Measurements from ENCODE around the gene NPHP4. TPM values are rescaled to one million over a fixed set of nuclear protein-coding genes. Genes with fewer than 3 reads are reported as not detected.

The NPHP4 gene
- total and polyA plus RNA-seq, 5 donors from 2014 or later = 0.29 to 13.2 (median 0.80) TPM

DNA sequence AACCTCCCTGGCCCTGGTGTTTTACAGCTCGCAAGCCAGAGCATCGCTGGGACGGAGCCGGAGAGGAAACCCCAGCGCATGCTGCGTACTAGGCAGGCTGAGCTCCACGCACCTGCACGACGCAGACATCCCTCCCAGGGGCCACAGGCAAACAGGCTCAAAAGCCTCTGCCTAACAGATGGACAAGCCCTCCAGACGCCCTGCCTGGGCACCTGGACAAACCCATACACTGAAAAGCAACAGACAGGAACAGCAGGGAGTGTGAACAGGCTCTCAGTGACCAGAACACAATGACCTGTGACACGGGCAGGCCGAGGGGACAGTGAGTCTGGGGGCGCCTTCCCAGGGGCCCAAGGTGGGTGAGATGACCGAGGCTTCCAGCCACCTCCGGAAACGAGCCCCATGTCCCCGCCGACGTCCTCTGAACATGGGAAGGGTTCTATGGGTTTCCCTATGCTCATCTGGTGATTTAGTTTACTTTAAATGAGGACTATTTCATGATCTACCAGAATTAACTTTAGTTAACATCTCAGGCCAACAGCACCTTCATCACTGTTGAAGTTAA is 40.3 kb downstream of the NPHP4 start:
- ATAC-seq (ENCODE audit: low read depth in 2 of 2) (no peak), DNase-seq (no peak)
- no peak overlapping the region for H3K4me3 ChIP-seq (ENCODE audit: low read depth, low read length)
- Mint-ChIP-seq H3K9me3 (no peaks in the 10 kb centered on the region), H3K36me3 (peaks cover 26% of the 10 kb centered on the region), H3K4me1 (peaks cover 15 to 23% (median 19%) of the 10 kb centered on the region in 4 donors), H3K4me3 (no peak overlapping the region), H3K27me3 (no peaks in the 10 kb centered on the region), H3K27ac (no peak overlapping the region)
- no peaks in the 10 kb centered on the region for H3K36me3 ChIP-seq (ENCODE audit: control insufficient read depth, insufficient read depth, low read length)
- H3K27ac ChIP-seq (ENCODE audit: insufficient read depth, low read length, poor library complexity, severe bottlenecking) = no peak overlapping the region
- H3K4me1 ChIP-seq (ENCODE audit: control insufficient read depth, insufficient read depth, low read length, poor library complexity, severe bottlenecking) = peaks cover 18% of the 10 kb centered on the region
- H3K9me3 ChIP-seq (ENCODE audit: control insufficient read depth in 2 of 2, low read length in 2 of 2) = no peaks in the 10 kb centered on the region
- H3K27me3 ChIP-seq (ENCODE audit: control insufficient read depth, insufficient read depth, low read length) = no peaks in the 10 kb centered on the region

DNA sequence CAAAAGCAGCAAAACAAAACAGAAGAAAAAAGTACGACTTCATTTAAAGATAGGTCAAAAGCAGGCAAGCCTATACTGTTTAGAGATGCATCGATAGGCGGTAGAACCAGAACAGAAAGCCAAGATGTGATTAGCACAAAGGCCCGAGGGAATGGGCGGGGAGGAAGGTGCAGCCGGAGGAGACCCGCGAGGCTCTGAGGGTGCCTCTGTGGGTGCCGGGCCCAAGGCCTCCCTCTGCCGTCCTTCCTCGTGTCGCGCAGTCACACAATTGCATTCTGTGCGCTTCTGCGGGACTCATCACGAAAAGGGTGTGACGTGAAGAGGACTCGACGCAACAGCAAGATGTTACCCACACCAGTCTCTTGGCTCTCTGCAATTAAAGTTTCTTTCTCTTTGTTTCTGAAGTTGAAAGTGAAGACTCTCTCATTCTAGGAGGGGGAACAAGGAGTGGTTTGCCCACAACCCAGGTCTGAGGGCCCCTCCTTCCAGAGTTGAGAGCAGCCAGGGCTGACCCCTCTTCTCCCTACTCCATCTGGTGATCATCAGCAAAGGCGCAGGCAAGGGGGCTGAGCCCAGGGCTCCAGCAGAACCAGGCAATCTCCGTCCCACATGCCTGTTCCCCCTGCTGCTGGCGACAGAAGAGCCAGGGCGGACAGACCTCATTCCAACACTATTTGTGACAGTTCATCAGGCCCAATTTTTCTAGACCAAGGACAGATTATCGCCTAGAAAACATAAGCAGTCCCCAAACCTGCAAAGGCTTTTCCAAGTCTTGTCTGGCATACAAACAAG is 41.0 kb downstream of the NPHP4 start:
- no peak overlapping the region for H3K4me3 Mint-ChIP-seq
- ATAC-seq (ENCODE audit: low read depth in 2 of 2) (no peak), DNase-seq (no peak)
- Histone ChIP-seq H3K27ac (ENCODE audit: insufficient read depth, low read length, poor library complexity, severe bottlenecking) (no peak overlapping the region), H3K36me3 (ENCODE audit: control insufficient read depth, insufficient read depth, low read length) (no peaks in the 10 kb centered on the region), H3K4me1 (ENCODE audit: control insufficient read depth, insufficient read depth, low read length, poor library complexity, severe bottlenecking) (peaks cover 17% of the 10 kb centered on the region), H3K4me3 (ENCODE audit: low read depth, low read length) (no peak overlapping the region), H3K9me3 (ENCODE audit: control insufficient read depth in 2 of 2, low read length in 2 of 2) (no peaks in the 10 kb centered on the region), H3K27me3 (ENCODE audit: control insufficient read depth, insufficient read depth, low read length) (no peaks in the 10 kb centered on the region)
- H3K36me3 Mint-ChIP-seq = peaks cover 28% of the 10 kb centered on the region
- peak overlapping the region in 1 of 3 donors; percentile 25 for H3K27ac Mint-ChIP-seq
- H3K27me3 Mint-ChIP-seq = no peaks in the 10 kb centered on the region
- no peaks in the 10 kb centered on the region for H3K9me3 Mint-ChIP-seq
- H3K4me1 Mint-ChIP-seq = peaks cover 15 to 20% (median 17%) of the 10 kb centered on the region in 4 donors

DNA sequence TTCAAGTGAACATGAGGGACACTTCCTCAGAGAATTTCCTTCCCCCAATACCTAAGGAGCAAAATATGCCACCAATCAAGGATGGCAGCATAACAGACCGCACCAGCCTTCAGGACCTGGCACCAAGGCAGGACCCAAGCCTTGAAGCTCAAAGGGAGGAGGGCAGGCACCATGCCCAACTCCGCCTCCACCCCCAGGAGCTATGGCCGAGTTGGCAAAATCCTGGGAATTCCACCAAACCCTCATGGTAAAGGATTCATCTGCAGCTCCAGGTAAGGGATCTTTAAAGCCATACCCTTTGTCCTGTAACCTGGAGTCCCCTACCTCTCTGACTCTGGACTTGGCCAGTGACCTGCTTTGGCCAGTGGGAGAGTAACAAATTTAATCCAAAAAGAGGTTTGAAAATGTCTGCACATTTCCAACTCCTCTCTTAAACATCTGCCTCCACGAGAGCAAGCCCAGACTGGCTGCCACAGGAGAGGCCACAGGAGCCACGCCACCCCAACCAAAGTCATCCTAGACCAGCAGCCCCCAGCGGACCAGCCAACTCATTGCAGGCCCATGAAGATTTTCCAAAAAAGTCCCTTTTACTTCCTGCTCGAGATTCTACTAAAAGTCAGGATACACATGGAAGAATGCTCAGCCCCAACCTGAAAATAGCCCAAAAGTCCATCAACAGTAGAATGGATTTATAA is 41.9 kb downstream of the NPHP4 start:
- H3K36me3 ChIP-seq (ENCODE audit: control insufficient read depth, insufficient read depth, low read length) = no peaks in the 10 kb centered on the region
- H3K4me1 ChIP-seq (ENCODE audit: control insufficient read depth, insufficient read depth, low read length, poor library complexity, severe bottlenecking) = peaks cover 10% of the 10 kb centered on the region
- Mint-ChIP-seq H3K27me3 (no peaks in the 10 kb centered on the region), H3K4me1 (peaks cover 12 to 15% (median 12%) of the 10 kb centered on the region in 4 donors), H3K9me3 (no peaks in the 10 kb centered on the region), H3K27ac (peak overlapping the region in 1 of 3 donors; percentile 25), H3K36me3 (peaks cover 29% of the 10 kb centered on the region), H3K4me3 (no peak overlapping the region)
- H3K9me3 ChIP-seq (ENCODE audit: control insufficient read depth in 2 of 2, low read length in 2 of 2) = no peaks in the 10 kb centered on the region
- no peak overlapping the region for H3K4me3 ChIP-seq (ENCODE audit: low read depth, low read length)
- no peak for DNase-seq
- ATAC-seq (ENCODE audit: low read depth in 2 of 2) = no peak
- no peaks in the 10 kb centered on the region for H3K27me3 ChIP-seq (ENCODE audit: control insufficient read depth, insufficient read depth, low read length)
- no peak overlapping the region for H3K27ac ChIP-seq (ENCODE audit: insufficient read depth, low read length, poor library complexity, severe bottlenecking)

DNA sequence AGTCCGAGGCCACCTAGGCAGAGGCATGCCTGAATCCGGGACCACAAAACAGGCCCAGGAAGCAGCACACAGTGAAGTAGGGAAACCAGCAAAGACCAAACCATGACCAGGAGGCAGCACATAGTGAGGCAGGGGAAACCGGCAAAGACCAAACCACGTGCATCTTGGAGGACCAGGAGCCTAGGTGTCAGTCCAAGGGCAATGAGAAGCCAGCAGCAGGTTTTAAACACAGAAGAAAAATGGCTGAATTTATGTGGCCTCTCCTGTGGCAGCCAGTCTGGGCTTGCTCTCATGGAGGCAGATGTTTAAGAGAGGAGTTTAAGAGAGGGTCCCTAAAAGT is 42.5 kb downstream of the NPHP4 start:
- peaks cover 6 to 9% (median 7%) of the 10 kb centered on the region in 4 donors for H3K4me1 Mint-ChIP-seq
- Histone ChIP-seq H3K36me3 (ENCODE audit: control insufficient read depth, insufficient read depth, low read length) (no peaks in the 10 kb centered on the region), H3K27ac (ENCODE audit: insufficient read depth, low read length, poor library complexity, severe bottlenecking) (no peak overlapping the region), H3K4me3 (ENCODE audit: low read depth, low read length) (no peak overlapping the region), H3K4me1 (ENCODE audit: control insufficient read depth, insufficient read depth, low read length, poor library complexity, severe bottlenecking) (peaks cover 4% of the 10 kb centered on the region), H3K27me3 (ENCODE audit: control insufficient read depth, insufficient read depth, low read length) (no peaks in the 10 kb centered on the region), H3K9me3 (ENCODE audit: control insufficient read depth in 2 of 2, low read length in 2 of 2) (no peaks in the 10 kb centered on the region)
- H3K9me3 Mint-ChIP-seq = no peaks in the 10 kb centered on the region
- H3K36me3 Mint-ChIP-seq = peaks cover 31% of the 10 kb centered on the region
- H3K27ac Mint-ChIP-seq = no peak overlapping the region
- H3K27me3 Mint-ChIP-seq = no peaks in the 10 kb centered on the region
- no peak for ATAC-seq (ENCODE audit: low read depth in 2 of 2)
- no peak for DNase-seq
- H3K4me3 Mint-ChIP-seq = peak overlapping the region in 2 of 4 donors; percentile 4 to 52

DNA sequence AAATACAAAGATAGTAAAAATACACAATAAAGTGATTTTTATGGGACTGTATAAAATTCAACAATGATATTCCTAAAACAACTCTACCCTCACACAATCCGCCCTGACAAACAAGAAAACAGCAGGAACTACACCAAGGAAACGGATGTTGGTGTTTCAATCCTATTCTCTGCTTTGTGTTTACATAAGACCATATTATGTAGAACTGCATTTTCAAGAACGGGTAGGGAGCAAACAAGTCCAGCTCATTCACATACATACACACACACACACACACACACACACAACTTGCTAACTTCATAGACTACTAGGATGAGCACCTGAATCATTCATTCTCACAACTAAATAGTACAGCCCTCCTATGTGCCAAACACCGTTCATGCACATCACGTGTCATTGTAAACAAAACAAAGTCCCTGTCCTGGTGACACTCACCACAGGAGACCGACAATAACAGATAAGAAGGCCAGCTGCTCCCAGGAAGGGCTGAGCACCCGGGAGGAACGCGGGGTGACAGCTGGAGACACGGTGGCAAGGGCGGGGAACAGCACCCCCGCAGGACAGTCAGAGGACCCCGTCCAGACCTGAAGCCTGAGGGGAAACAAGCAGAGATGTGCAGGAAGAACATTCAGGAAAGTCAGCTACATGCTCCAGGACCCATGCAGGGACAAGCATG is 43.0 kb downstream of the NPHP4 start:
- peaks cover 26% of the 10 kb centered on the region for H3K36me3 Mint-ChIP-seq
- no peaks in the 10 kb centered on the region for H3K9me3 ChIP-seq (ENCODE audit: control insufficient read depth in 2 of 2, low read length in 2 of 2)
- H3K27me3 Mint-ChIP-seq = no peaks in the 10 kb centered on the region
- no peaks in the 10 kb centered on the region for H3K9me3 Mint-ChIP-seq
- no peaks in the 10 kb centered on the region for H3K4me1 ChIP-seq (ENCODE audit: control insufficient read depth, insufficient read depth, low read length, poor library complexity, severe bottlenecking)
- DNase-seq (no peak), ATAC-seq (ENCODE audit: low read depth in 2 of 2) (no peak)
- no peak overlapping the region for H3K27ac Mint-ChIP-seq
- no peak overlapping the region for H3K4me3 ChIP-seq (ENCODE audit: low read depth, low read length)
- no peaks in the 10 kb centered on the region for H3K27me3 ChIP-seq (ENCODE audit: control insufficient read depth, insufficient read depth, low read length)
- H3K4me3 Mint-ChIP-seq = peak overlapping the region in 1 of 4 donors; percentile 52
- no peaks in the 10 kb centered on the region for H3K36me3 ChIP-seq (ENCODE audit: control insufficient read depth, insufficient read depth, low read length)
- H3K4me1 Mint-ChIP-seq = peaks cover under 1 to 4% (median 2%) of the 10 kb centered on the region in 4 donors
- no peak overlapping the region for H3K27ac ChIP-seq (ENCODE audit: insufficient read depth, low read length, poor library complexity, severe bottlenecking)

DNA sequence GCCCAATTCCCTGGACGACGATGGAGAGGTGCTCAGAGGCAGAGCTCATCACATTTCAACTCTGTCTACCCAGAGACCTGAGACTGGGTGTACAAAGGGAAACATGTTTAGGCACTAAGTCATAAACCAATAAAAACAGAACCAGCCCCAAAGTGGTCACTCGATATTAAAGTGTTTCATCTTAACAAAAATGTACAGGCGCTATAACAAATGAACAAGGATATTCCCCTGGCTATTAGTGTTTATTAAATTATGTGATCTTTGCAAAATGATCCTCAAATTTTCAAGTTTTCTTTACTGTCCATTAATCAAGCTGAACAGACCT is 43.6 kb downstream of the NPHP4 start:
- H3K9me3 ChIP-seq (ENCODE audit: control insufficient read depth in 2 of 2, low read length in 2 of 2) = no peaks in the 10 kb centered on the region
- no peak overlapping the region for H3K27ac ChIP-seq (ENCODE audit: insufficient read depth, low read length, poor library complexity, severe bottlenecking)
- H3K36me3 ChIP-seq (ENCODE audit: control insufficient read depth, insufficient read depth, low read length) = no peaks in the 10 kb centered on the region
- Mint-ChIP-seq H3K9me3 (no peaks in the 10 kb centered on the region), H3K4me3 (no peak overlapping the region), H3K36me3 (peaks cover 28% of the 10 kb centered on the region), H3K27ac (no peak overlapping the region), H3K4me1 (peaks cover 0 to under 1% (median 0%) of the 10 kb centered on the region in 4 donors), H3K27me3 (no peaks in the 10 kb centered on the region)
- no peaks in the 10 kb centered on the region for H3K27me3 ChIP-seq (ENCODE audit: control insufficient read depth, insufficient read depth, low read length)
- H3K4me1 ChIP-seq (ENCODE audit: control insufficient read depth, insufficient read depth, low read length, poor library complexity, severe bottlenecking) = no peaks in the 10 kb centered on the region
- DNase-seq = no peak
- no peak for ATAC-seq (ENCODE audit: low read depth in 2 of 2)
- H3K4me3 ChIP-seq (ENCODE audit: low read depth, low read length) = no peak overlapping the region

DNA sequence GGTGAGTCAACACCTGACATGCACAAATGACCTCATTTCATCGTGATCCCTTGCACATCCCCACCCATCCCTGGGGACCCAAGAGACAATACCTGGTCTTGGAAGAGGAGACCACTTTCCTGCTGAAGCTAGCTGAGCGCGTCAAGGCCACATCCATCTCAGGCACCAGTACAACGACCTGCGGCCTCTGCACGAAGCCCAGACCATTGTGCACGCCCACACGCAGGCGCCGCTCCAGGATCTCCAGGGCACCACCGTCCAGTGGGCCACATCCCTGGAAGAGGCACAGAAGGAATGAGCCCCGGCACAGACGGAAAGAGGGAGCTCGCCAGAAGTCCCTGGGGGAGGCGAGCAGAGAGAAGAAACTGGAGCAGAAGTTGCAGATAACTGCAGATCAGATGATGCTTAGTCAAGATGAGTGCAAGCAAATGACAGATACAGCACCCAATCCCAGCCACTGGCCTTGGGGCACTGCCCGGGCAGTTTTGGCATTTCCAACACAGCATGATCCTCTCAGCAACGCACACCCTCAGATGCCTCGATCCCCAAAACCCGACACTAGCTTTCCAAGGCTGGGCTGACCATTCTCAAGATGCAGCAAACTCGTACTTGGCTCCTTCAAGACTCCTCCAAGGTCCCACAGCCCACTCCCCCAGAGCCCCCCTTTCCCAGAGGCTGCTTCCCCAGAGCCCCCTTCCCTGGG is 44.1 kb downstream of the NPHP4 start:
- Mint-ChIP-seq H3K9me3 (no peaks in the 10 kb centered on the region), H3K27ac (peak overlapping the region in 1 of 3 donors; percentile 69), H3K27me3 (no peaks in the 10 kb centered on the region), H3K4me3 (no peak overlapping the region), H3K36me3 (peaks cover 29% of the 10 kb centered on the region), H3K4me1 (no peaks in the 10 kb centered on the region)
- ATAC-seq (ENCODE audit: low read depth in 2 of 2) (no peak), DNase-seq (no peak)
- Histone ChIP-seq H3K27me3 (ENCODE audit: control insufficient read depth, insufficient read depth, low read length) (no peaks in the 10 kb centered on the region), H3K9me3 (ENCODE audit: control insufficient read depth in 2 of 2, low read length in 2 of 2) (no peaks in the 10 kb centered on the region), H3K36me3 (ENCODE audit: control insufficient read depth, insufficient read depth, low read length) (no peaks in the 10 kb centered on the region), H3K4me1 (ENCODE audit: control insufficient read depth, insufficient read depth, low read length, poor library complexity, severe bottlenecking) (no peaks in the 10 kb centered on the region), H3K4me3 (ENCODE audit: low read depth, low read length) (no peak overlapping the region), H3K27ac (ENCODE audit: insufficient read depth, low read length, poor library complexity, severe bottlenecking) (no peak overlapping the region)
